Spleen (tissue), 11 donors: ENCODE results near the gene KLK15. TPM values are rescaled to one million over a fixed set of nuclear protein-coding genes. Genes with fewer than 3 reads are reported as not detected.

Source experiments
- DNase-seq: peaks from one replicate; pipeline ENCODE4 v3.0.0-alpha.2; 2020
- H3K27ac ChIP-seq, 8 donors: fragments of 200-600 bp; sonication (generic) in 7 of 8; 1 replicate in 4 of 8; 2 replicates in 4 of 8; pipeline versions ENCODE4 v1.5.0 to v1.8.0; 2016 to 2021; ENCODE audit warnings: inconsistent platforms in 4 of 8, mild to moderate bottlenecking in 4 of 8, moderate library complexity in 1 of 8
- H3K27me3 ChIP-seq, 7 donors: fragments of 200-600 bp; sonication (generic) in 6 of 7; replicated peaks in 1 of 7; 1 replicate in 4 of 7; 2 replicates in 3 of 7; pipeline versions ENCODE4 v1.5.0 to v1.8.0; 2016 to 2021; ENCODE audit warnings: inconsistent platforms in 3 of 7, mild to moderate bottlenecking in 1 of 7
- H3K36me3 ChIP-seq, 6 donors: fragments of 200-600 bp; sonication (generic) in 5 of 6; 1 replicate in 4 of 6; 2 replicates in 2 of 6; pipeline versions ENCODE4 v1.5.0 to v1.8.0; 2016 to 2021; ENCODE audit warnings: inconsistent platforms in 2 of 6
- H3K4me1 ChIP-seq, 6 donors: fragments of 200-600 bp; sonication (generic) in 5 of 6; 1 replicate in 3 of 6; 2 replicates in 3 of 6; pipeline versions ENCODE4 v1.5.0 to v1.8.0; 2016 to 2021; ENCODE audit warnings: inconsistent platforms in 3 of 6
- H3K4me3 ChIP-seq, 8 donors: fragments of 200-600 bp; sonication (generic) in 7 of 8; 1 replicate in 4 of 8; 2 replicates in 4 of 8; pipeline versions ENCODE4 v1.5.0 to v1.8.0; 2016 to 2021; ENCODE audit warnings: inconsistent platforms in 4 of 8, mild to moderate bottlenecking in 4 of 8, moderate library complexity in 2 of 8
- H3K9me3 ChIP-seq, 8 donors: fragments of 200-600 bp; sonication (generic) in 7 of 8; 1 replicate in 4 of 8; 2 replicates in 4 of 8; pipeline versions ENCODE4 v1.5.0 to v1.8.0; 2016 to 2021; ENCODE audit warnings: inconsistent platforms in 4 of 8
- CTCF ChIP-seq, 11 experiments: fragments of 200-600 bp in 7 of 11; fragments of 450-650 bp in 4 of 11; sonication (generic) in 4 of 11; IDR thresholded peaks in 8 of 11; conservative IDR thresholded peaks in 3 of 11; 1 replicate in 7 of 11; 2 replicates in 4 of 11; pipeline versions ENCODE4 v1.4.0 to v1.8.0; 2016 to 2021; ENCODE audit warnings: antibody characterized with exemption in 11 of 11, inconsistent platforms in 4 of 11, mild to moderate bottlenecking in 1 of 11
- POLR2A ChIP-seq, 3 donors: fragments of 450-650 bp; IDR thresholded peaks; one replicate each; pipeline ENCODE4 v1.5.1; 2017; ENCODE audit warnings: antibody characterized with exemption in 3 of 3, mild to moderate bottlenecking in 1 of 3
- POLR2AphosphoS5 ChIP-seq, 3 donors: sonication (generic); formaldehyde crosslinking; IDR thresholded peaks; one replicate each; pipeline ENCODE4 v1.5.1; 2017; ENCODE audit warnings: antibody characterized with exemption in 3 of 3
- WGBS, 5 donors: extraction: QIAGEN DNeasy Blood & Tissue Kit in 3 of 5; methylation state at CpG; one replicate each; pipeline versions ENCODE4 v1.1.5 to v1.1.7; 2013 to 2018; 5-methylcytosine and 5-hydroxymethylcytosine counted together
- intact Hi-C: fragments of 100-400 bp; cut with DNase I; formaldehyde crosslinking; loops from one replicate; pipeline ENCODE4 v1.15.0; 2023; ENCODE audit warnings: low total_unique reads
- polyA plus RNA-seq, 3 donors: library from polyadenylated mRNA; stranded (reverse); fragments of 200-250 nt; gene quantifications; one replicate each; pipeline ENCODE4 v1.2.1, GENCODE V29; 2013
- total RNA-seq, 7 donors: library from RNA; depleted of rRNA in 3 of 7; stranded (reverse); fragments of >200 nt in 3 of 7; fragmentation: NEBNext Ultra II Directional in 4 of 7; extraction: Animal tissue kit (Norgen Biotek cat#: 25700) in 4 of 7; gene quantifications; one replicate each; pipeline versions ENCODE4 v1.1.0 to v1.2.1, GENCODE V29; 2016 to 2021
- donor health status: healthy with polysubstance abuse.
- donor health status: DM: no; HTN: no; CAD: no; lungs with moderate emphysema.
- donor health status: DM: no; HTN: no; CAD: no.
- donor health status: Bipolar disorder and iron deficiency.
- donor health status: healthy.
- donor health status: DM: no; HTN: no; CAD: no.
- donor health status: DM: yes; HTN: yes; CAD: no.

KLK15 gene
- total and polyA plus RNA-seq, 10 donors: 0.07 to 0.13 TPM; not detected in 8

- Histone ChIP-seq H3K27ac (no peak overlapping the region), H3K4me3 (no peak overlapping the region), H3K36me3 (no peaks in the 10 kb centered on the region), H3K27me3 (peaks cover 0 to 87% (median 0%) of the 10 kb centered on the region in 7 donors), H3K4me1 (peaks cover 0 to 12% (median 0%) of the 10 kb centered on the region in 6 donors), H3K9me3 (no peaks in the 10 kb centered on the region)
- WGBS, 5 donors: 30 to 45% (median 34%) methylated on average over 4 to 8 of the region's 8 CpGs
- no peak for DNase-seq
- TF ChIP-seq CTCF (IDR thresholded peaks at IDR 0.05 in 8 of 11, conservative IDR thresholded peaks at IDR 0.05 in 3 of 11): no peak
- TF ChIP-seq POLR2A (IDR thresholded peaks at IDR 0.05): no peak
- TF ChIP-seq POLR2AphosphoS5 (IDR thresholded peaks at IDR 0.05): no peak
- intact Hi-C loops: no loop called here
Measured at GRCh38 chr19:50877338-50877737, 44.0 kb upstream of the KLK15 start.

DNA sequence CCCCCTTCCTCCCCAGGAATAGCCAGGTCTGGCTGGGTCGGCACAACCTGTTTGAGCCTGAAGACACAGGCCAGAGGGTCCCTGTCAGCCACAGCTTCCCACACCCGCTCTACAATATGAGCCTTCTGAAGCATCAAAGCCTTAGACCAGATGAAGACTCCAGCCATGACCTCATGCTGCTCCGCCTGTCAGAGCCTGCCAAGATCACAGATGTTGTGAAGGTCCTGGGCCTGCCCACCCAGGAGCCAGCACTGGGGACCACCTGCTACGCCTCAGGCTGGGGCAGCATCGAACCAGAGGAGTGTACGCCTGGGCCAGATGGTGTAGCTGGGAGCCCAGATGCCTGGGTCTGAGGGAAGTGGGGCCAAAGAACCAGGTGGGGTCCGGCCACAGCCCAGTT is 43.1 kb upstream of the KLK15 start:
- peak overlapping the region in 1 of 8 donors; percentile 23 for H3K27ac ChIP-seq
- TF ChIP-seq POLR2AphosphoS5 (IDR thresholded peaks at IDR 0.05) (no peak), POLR2A (IDR thresholded peaks at IDR 0.05) (no peak), CTCF (IDR thresholded peaks at IDR 0.05 in 8 of 11, conservative IDR thresholded peaks at IDR 0.05 in 3 of 11) (no peak)
- no peak overlapping the region for H3K4me3 ChIP-seq
- no peak for DNase-seq
- no peaks in the 10 kb centered on the region for H3K36me3 ChIP-seq
- peaks cover 0 to 93% (median 0%) of the 10 kb centered on the region in 7 donors for H3K27me3 ChIP-seq
- intact Hi-C loops: no loop called here
- peaks cover 0 to 12% (median 0%) of the 10 kb centered on the region in 6 donors for H3K4me1 ChIP-seq
- WGBS, 5 donors: 70 to 82% (median 79%) methylated on average over 7 of the region's 7 CpGs
- no peaks in the 10 kb centered on the region for H3K9me3 ChIP-seq

- DNase-seq: no peak
- Histone ChIP-seq H3K27ac (peak overlapping the region in 1 of 8 donors; percentile 23), H3K4me1 (peaks cover 0 to 12% (median 0%) of the 10 kb centered on the region in 6 donors), H3K27me3 (peaks cover 0 to 93% (median 0%) of the 10 kb centered on the region in 7 donors), H3K9me3 (no peaks in the 10 kb centered on the region), H3K4me3 (no peak overlapping the region), H3K36me3 (no peaks in the 10 kb centered on the region)
- TF ChIP-seq POLR2A (IDR thresholded peaks at IDR 0.05): no peak
- TF ChIP-seq POLR2AphosphoS5 (IDR thresholded peaks at IDR 0.05): no peak
- no peak for TF ChIP-seq CTCF (IDR thresholded peaks at IDR 0.05 in 8 of 11, conservative IDR thresholded peaks at IDR 0.05 in 3 of 11)
- intact Hi-C loops: no loop called here
- 34 to 49% (median 41%) methylated on average over 9 of the region's 9 CpGs for WGBS, 5 donors
Measured at GRCh38 chr19:50875795-50876422, 42.5 kb upstream of the KLK15 start.

DNA sequence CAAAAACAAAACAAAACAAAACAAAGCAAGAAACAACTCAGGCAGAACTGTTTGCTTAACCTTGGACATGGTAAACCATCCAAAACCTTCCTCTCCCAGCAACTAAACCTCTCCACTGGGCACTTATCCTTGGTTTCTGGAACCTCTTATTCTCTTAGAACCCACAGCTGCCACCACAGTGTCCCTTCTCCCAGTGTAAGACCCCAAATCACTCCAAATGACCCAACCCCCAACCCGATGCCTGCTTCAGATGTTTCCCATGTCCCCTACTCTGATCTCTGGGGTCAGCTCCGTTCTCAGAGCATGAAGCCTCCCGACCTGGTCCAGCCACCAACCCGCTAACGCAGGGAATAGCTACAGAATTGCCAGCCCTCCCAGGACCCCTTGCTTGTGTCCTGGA is 40.8 kb upstream of the KLK15 start:
- no peaks in the 10 kb centered on the region for H3K36me3 ChIP-seq
- 66 to 78% (median 72%) methylated on average over 5 of the region's 5 CpGs for WGBS, 5 donors
- no peak for DNase-seq
- no peaks in the 10 kb centered on the region for H3K9me3 ChIP-seq
- intact Hi-C loops: no loop called here
- no peak for TF ChIP-seq POLR2A (IDR thresholded peaks at IDR 0.05)
- TF ChIP-seq POLR2AphosphoS5 (IDR thresholded peaks at IDR 0.05): no peak
- TF ChIP-seq CTCF (IDR thresholded peaks at IDR 0.05 in 8 of 11, conservative IDR thresholded peaks at IDR 0.05 in 3 of 11): no peak
- H3K4me1 ChIP-seq: peaks cover 0 to 12% (median 0%) of the 10 kb centered on the region in 6 donors
- H3K27me3 ChIP-seq: peaks cover 0 to 97% (median 0%) of the 10 kb centered on the region in 7 donors
- no peak overlapping the region for H3K27ac ChIP-seq
- no peak overlapping the region for H3K4me3 ChIP-seq
